MM.1S (cell line): Measurements from ENCODE around the gene UNC93A.
"Not testable (repeated sequence)": the region's sequence is repeated elsewhere in the genome, so short reads cannot be mapped to it uniquely, and the experiment has no call there.

Experiments used
- DNase-seq: peaks from one replicate; pipeline ENCODE4 v3.0.0-alpha.2; 2015
- H2AFZ ChIP-seq: fragments of 300-600 bp; sonication (generic); 2 replicates; pipeline ENCODE4 v1.6.0; 2016; ENCODE audit warnings: antibody characterized with exemption, low read length
- H3F3A ChIP-seq: fragments of 300-600 bp; sonication (generic); 2 replicates; pipeline ENCODE4 v1.6.1; 2016; ENCODE audit warnings: mild to moderate bottlenecking, antibody characterized with exemption, low read length, moderate library complexity, mixed read lengths; ENCODE audit not compliant: insufficient read depth
- H3K27ac ChIP-seq: fragments of 300-600 bp; sonication (generic); 2 replicates; pipeline ENCODE4 v1.5.1; 2016; ENCODE audit warnings: mild to moderate bottlenecking, low read length
- H3K27me3 ChIP-seq: fragments of 300-600 bp; sonication (generic); replicated peaks from 2 replicates; pipeline ENCODE4 v1.6.0; 2016; ENCODE audit warnings: low read length; ENCODE audit not compliant: insufficient read depth
- H3K36me3 ChIP-seq: fragments of 300-600 bp; sonication (generic); replicated peaks from 2 replicates; pipeline ENCODE4 v1.6.1; 2016; ENCODE audit warnings: mild to moderate bottlenecking, low read length, mixed read lengths; ENCODE audit not compliant: insufficient read depth
- H3K4me1 ChIP-seq: fragments of 300-600 bp; sonication (generic); 2 replicates; pipeline ENCODE4 v1.6.1; 2016; ENCODE audit warnings: low read length, mixed read lengths
- H3K4me2 ChIP-seq: fragments of 300-600 bp; sonication (generic); 2 replicates; pipeline ENCODE4 v1.6.0; 2016; ENCODE audit warnings: low read depth, low read length
- H3K4me3 ChIP-seq: fragments of 300-600 bp; sonication (generic); 2 replicates; pipeline ENCODE4 v1.5.1; 2016; ENCODE audit warnings: low read length, mixed read lengths
- H3K79me2 ChIP-seq: fragments of 300-600 bp; sonication (generic); 2 replicates; pipeline ENCODE4 v1.6.1; 2016; ENCODE audit warnings: mixed run types, low read length, mixed read lengths
- H3K9ac ChIP-seq: fragments of 300-600 bp; sonication (generic); 2 replicates; pipeline ENCODE4 v1.6.1; 2016; ENCODE audit warnings: low read length, mixed read lengths
- H3K9me2 ChIP-seq: fragments of 300-600 bp; sonication (generic); replicated peaks from 2 replicates; pipeline ENCODE4 v1.6.1; 2016; ENCODE audit warnings: mild to moderate bottlenecking, low read length, mixed read lengths; ENCODE audit not compliant: insufficient read depth
- H3K9me3 ChIP-seq: fragments of 300-600 bp; sonication (generic); replicated peaks from 2 replicates; pipeline ENCODE4 v1.6.1; 2016; ENCODE audit warnings: mild to moderate bottlenecking, low read length, mixed read lengths; ENCODE audit not compliant: insufficient read depth
- H4K20me1 ChIP-seq: fragments of 300-600 bp; sonication (generic); 2 replicates; pipeline ENCODE4 v1.6.1; 2016; ENCODE audit warnings: mild to moderate bottlenecking, low read length, moderate library complexity, mixed read lengths; ENCODE audit not compliant: insufficient read depth
- EZH2 ChIP-seq: fragments of 300-600 bp; sonication (generic); optimal IDR thresholded peaks from 2 replicates; pipeline ENCODE3; 2017; ENCODE audit warnings: low read depth, mild to moderate bottlenecking, antibody characterized with exemption, low read length, mixed read lengths
- EZH2phosphoT487 ChIP-seq: fragments of 300-600 bp; sonication (generic); IDR thresholded peaks from 2 replicates; pipeline ENCODE4 v1.6.1; 2018; ENCODE audit warnings: antibody characterized with exemption, low read length
- TF ChIP-seq, protein P1 (sequence below): fragments of 300-600 bp; sonication (generic); IDR thresholded peaks from 2 replicates; pipeline ENCODE4 v1.5.1; 2016; ENCODE audit warnings: antibody characterized with exemption, low read length, mixed read lengths

Gene UNC93A

DNA sequence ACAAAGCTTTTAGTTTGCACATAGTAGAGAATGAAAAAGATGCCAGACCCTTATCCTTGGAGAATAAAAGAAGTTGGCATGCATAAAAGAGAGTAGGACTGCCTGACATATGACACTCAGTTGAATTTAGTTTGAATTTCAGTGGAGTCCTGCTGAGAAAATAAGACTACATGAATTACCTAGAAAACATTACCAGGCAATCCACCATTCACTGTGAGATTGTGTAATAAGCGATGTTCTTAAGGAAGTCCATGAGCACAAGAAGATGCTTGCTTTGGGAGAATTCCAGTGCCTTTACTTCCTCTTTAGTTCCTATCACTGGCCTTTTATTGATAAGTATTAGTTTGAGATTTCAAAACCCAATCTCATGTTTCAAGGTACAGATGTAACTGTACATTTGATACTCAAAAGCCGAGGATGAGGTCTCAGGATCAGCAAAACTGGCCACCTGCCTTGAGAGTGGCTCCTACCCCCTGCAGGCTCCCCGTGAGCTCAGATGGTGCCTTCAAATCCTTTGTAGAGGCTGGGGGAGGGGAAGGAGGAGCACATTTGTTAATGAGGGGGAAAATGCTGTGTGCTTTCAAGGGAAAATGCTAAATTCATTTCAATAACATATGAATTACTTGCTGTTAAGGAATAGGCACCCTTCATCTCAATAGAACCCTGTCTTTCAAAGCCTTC, 11.2 kb upstream of the UNC93A start:
- Histone ChIP-seq H3K4me1 (no peaks in the 10 kb centered on the region), H3K9me3 (no peaks in the 10 kb centered on the region)

DNA sequence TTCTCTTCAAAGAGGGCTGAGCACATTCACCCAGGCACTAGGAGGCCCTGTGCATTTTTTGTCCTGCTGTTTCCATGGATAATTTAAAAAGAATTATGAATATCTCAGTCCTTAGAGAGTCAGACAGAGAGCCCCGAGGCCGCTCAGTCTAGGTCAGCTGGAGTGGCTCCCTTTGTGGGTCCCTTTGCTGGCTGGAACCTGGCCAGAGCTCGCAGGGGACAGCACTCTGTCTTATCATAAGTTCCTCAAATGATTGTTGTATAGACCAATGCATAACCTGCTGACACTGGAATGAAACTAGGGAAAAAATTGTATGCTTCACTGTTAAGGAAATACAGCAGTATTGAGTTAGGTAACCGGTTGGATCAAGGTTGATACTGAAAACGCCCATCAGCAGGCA, 10.6 kb upstream of the UNC93A start:
- not testable (repeated sequence) for H4K20me1 ChIP-seq, H3K27me3 ChIP-seq, DNase-seq, H3K9ac ChIP-seq, H3K9me2 ChIP-seq, H3K36me3 ChIP-seq, H3K4me3 ChIP-seq, H3K79me2 ChIP-seq, H3K27ac ChIP-seq, H3K4me2 ChIP-seq, H3K9me3 ChIP-seq, H2AFZ ChIP-seq, H3K4me1 ChIP-seq, H3F3A ChIP-seq

More for the DNA sequence above, 11.2 kb upstream of the UNC93A start:
- Histone ChIP-seq H3K36me3 (no peaks in the 10 kb centered on the region), H2AFZ (no peak overlapping the region), H3K9me2 (no peaks in the 10 kb centered on the region), H3K4me2 (no peak overlapping the region), H3K9ac (no peak overlapping the region), H3K27me3 (no peaks in the 10 kb centered on the region), H3K4me3 (no peak overlapping the region), H3F3A (no peaks in the 10 kb centered on the region), H4K20me1 (no peaks in the 10 kb centered on the region), H3K79me2 (no peaks in the 10 kb centered on the region), H3K27ac (no peak overlapping the region)
- no peak for DNase-seq
- TF ChIP-seq EZH2phosphoT487: no peak
- TF ChIP-seq, protein P1, sequence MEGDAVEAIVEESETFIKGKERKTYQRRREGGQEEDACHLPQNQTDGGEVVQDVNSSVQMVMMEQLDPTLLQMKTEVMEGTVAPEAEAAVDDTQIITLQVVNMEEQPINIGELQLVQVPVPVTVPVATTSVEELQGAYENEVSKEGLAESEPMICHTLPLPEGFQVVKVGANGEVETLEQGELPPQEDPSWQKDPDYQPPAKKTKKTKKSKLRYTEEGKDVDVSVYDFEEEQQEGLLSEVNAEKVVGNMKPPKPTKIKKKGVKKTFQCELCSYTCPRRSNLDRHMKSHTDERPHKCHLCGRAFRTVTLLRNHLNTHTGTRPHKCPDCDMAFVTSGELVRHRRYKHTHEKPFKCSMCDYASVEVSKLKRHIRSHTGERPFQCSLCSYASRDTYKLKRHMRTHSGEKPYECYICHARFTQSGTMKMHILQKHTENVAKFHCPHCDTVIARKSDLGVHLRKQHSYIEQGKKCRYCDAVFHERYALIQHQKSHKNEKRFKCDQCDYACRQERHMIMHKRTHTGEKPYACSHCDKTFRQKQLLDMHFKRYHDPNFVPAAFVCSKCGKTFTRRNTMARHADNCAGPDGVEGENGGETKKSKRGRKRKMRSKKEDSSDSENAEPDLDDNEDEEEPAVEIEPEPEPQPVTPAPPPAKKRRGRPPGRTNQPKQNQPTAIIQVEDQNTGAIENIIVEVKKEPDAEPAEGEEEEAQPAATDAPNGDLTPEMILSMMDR: no peak
- TF ChIP-seq EZH2: no peak

DNA sequence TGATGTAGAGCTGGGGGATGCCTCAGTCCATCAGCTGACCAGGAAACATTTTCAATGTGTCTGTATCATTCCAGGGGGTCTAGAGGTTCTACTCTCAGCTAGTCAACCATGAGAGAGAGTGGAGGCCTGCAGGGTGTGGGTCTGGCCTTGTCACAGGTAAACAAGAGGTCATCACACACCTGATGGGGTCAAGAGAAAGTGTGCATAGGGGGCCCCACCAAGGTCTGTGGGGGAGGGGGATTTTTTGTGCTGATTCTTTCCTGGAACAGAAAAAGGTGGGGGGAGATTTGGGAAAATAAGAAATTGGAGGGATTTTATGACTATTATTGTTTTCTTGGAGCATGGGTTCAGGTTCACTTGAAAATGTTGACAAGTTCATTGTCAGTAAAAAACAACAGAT, 8.9 kb upstream of the UNC93A start:
- no peaks in the 10 kb centered on the region for H3K36me3 ChIP-seq
- DNase-seq: no peak
- H3F3A ChIP-seq: no peaks in the 10 kb centered on the region
- no peak overlapping the region for H3K4me2 ChIP-seq
- no peaks in the 10 kb centered on the region for H3K9me3 ChIP-seq
- no peak overlapping the region for H2AFZ ChIP-seq
- H3K27me3 ChIP-seq: no peaks in the 10 kb centered on the region
- no peak overlapping the region for H3K27ac ChIP-seq
- no peak overlapping the region for H3K4me3 ChIP-seq
- H3K9ac ChIP-seq: no peak overlapping the region
- H3K79me2 ChIP-seq: no peaks in the 10 kb centered on the region
- no peaks in the 10 kb centered on the region for H3K4me1 ChIP-seq
- H3K9me2 ChIP-seq: no peaks in the 10 kb centered on the region
- no peaks in the 10 kb centered on the region for H4K20me1 ChIP-seq
- TF ChIP-seq EZH2phosphoT487: no peak
- TF ChIP-seq, protein P1: no peak
- TF ChIP-seq EZH2: no peak

DNA sequence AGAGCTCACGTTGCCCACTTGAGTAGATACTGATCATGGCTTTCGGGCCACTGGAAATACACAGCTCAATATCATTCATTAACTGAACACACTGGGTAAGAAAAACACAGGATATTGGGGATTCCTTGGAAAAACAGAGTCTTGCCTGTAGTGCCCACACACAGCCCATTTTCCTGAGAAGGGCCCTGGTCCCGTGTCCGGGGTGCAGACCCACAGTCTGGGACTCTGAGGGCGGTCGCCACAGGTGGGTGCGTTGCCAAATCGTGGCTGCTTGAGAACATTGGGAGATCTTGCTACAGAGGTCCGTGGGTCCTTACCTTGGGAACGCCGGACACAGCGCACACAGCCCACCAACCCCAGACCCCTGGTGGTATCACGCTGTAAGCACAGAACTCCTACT, 6.5 kb upstream of the UNC93A start:
- not testable (repeated sequence) for H3K4me2 ChIP-seq, H3K9me3 ChIP-seq, H3K4me1 ChIP-seq, H3K9me2 ChIP-seq, H2AFZ ChIP-seq, H3K9ac ChIP-seq, H3K4me3 ChIP-seq, H3F3A ChIP-seq, H3K27ac ChIP-seq, H3K79me2 ChIP-seq, H4K20me1 ChIP-seq, H3K27me3 ChIP-seq, H3K36me3 ChIP-seq, DNase-seq
